GM23248 (cell line): ENCODE data around the gene MEGF6. TPM values are rescaled to one million over a fixed set of nuclear protein-coding genes. Genes with fewer than 3 reads are reported as not detected.

Source experiments
- DNase-seq: peaks from one replicate; pipeline ENCODE4 v3.0.0-alpha.2; 2015
- H2AFZ ChIP-seq: fragments of 200-600 bp; sonication (generic); 2 replicates; pipeline ENCODE4 v1.6.1; 2016; ENCODE audit warnings: antibody characterized with exemption
- H3F3A ChIP-seq: fragments of 200-600 bp; sonication (generic); 2 replicates; pipeline ENCODE4 v1.6.1; 2016; ENCODE audit warnings: mild to moderate bottlenecking, antibody characterized with exemption, mixed run types; ENCODE audit not compliant: insufficient read depth
- H3K27ac ChIP-seq: fragments of 200-600 bp; sonication (generic); 2 replicates; pipeline ENCODE4 v1.5.1; 2016; ENCODE audit warnings: mild to moderate bottlenecking
- H3K27me3 ChIP-seq: fragments of 200-600 bp; sonication (generic); replicated peaks from 2 replicates; pipeline ENCODE4 v1.6.1; 2016; ENCODE audit warnings: mild to moderate bottlenecking; ENCODE audit not compliant: insufficient read depth
- H3K36me3 ChIP-seq: fragments of 200-600 bp; sonication (generic); 2 replicates; pipeline ENCODE4 v1.6.1; 2016; ENCODE audit warnings: low read depth, mild to moderate bottlenecking
- H3K4me1 ChIP-seq: fragments of 200-600 bp; sonication (generic); 2 replicates; pipeline ENCODE4 v1.6.1; 2016; ENCODE audit warnings: mild to moderate bottlenecking; ENCODE audit not compliant: insufficient read depth
- H3K4me2 ChIP-seq: fragments of 200-600 bp; sonication (generic); one replicate; pipeline ENCODE4 v1.6.1; 2016; ENCODE audit warnings: mild to moderate bottlenecking; ENCODE audit not compliant: unreplicated experiment
- H3K4me3 ChIP-seq: fragments of 200-600 bp; sonication (generic); 2 replicates; pipeline ENCODE4 v1.5.1; 2016; ENCODE audit warnings: mild to moderate bottlenecking
- H3K79me2 ChIP-seq: fragments of 200-600 bp; sonication (generic); 2 replicates; pipeline ENCODE4 v1.6.1; 2016; ENCODE audit warnings: mild to moderate bottlenecking; ENCODE audit not compliant: insufficient read depth
- H3K9ac ChIP-seq: fragments of 200-600 bp; sonication (generic); 2 replicates; pipeline ENCODE4 v1.6.1; 2016; ENCODE audit warnings: mild to moderate bottlenecking
- H3K9me2 ChIP-seq: fragments of 200-600 bp; sonication (generic); 2 replicates; pipeline ENCODE4 v1.6.1; 2016; ENCODE audit warnings: mixed run types, mild to moderate bottlenecking, moderate library complexity; ENCODE audit not compliant: insufficient read depth
- H3K9me3 ChIP-seq: fragments of 200-600 bp; sonication (generic); one replicate; pipeline ENCODE4 v1.6.1; 2017; ENCODE audit warnings: low read depth
- H4K20me1 ChIP-seq: fragments of 200-600 bp; sonication (generic); 2 replicates; pipeline ENCODE4 v1.6.0; 2016; ENCODE audit not compliant: insufficient read depth
- EZH2 ChIP-seq: fragments of 200-600 bp; sonication (generic); IDR thresholded peaks from 2 replicates; pipeline ENCODE4 v1.6.1; 2018; ENCODE audit warnings: antibody characterized with exemption, mild to moderate bottlenecking; ENCODE audit not compliant: insufficient read depth, poor library complexity, severe bottlenecking
- EZH2phosphoT487 ChIP-seq: fragments of 200-600 bp; sonication (generic); IDR thresholded peaks from 2 replicates; pipeline ENCODE4 v1.6.1; 2018; ENCODE audit warnings: antibody characterized with exemption, moderate library complexity, mild to moderate bottlenecking, low read depth; ENCODE audit not compliant: insufficient read depth
- WGBS, 2 experiments: methylation state at CpG; one replicate each; pipeline ENCODE4 v1.1.6; 2015 to 2017; ENCODE audit warnings: low lambda C conversion rate in 2 of 2, low coverage in 1 of 2; ENCODE audit errors: missing lambda C conversion rate in 2 of 2; 5-methylcytosine and 5-hydroxymethylcytosine counted together
- in situ Hi-C: fragments of 300-500 bp; cut with MboI; formaldehyde crosslinking; loops from 2 replicates; pipeline ENCODE4 v1.15.0; 2020
- polyA plus RNA-seq: library from polyadenylated mRNA; unstranded; fragments of >200 nt; fragmentation: Nextera tagmentation; extraction: Ambion mirVana; gene quantifications from 2 replicates; pipeline ENCODE4 v1.2.1, GENCODE V29; 2016
- total RNA-seq: library from RNA; depleted of rRNA; stranded (reverse); fragments of >200 nt; shearing (Covaris generic); gene quantifications from 2 replicates; pipeline ENCODE4 v1.2.3, GENCODE V29; 2014

MEGF6 gene
- total and polyA plus RNA-seq, 2 experiments from 2014 or later: 37.9 to 108 TPM

- no peak overlapping the region for H3K4me3 ChIP-seq
- H3K9me2 ChIP-seq: no peaks in the 10 kb centered on the region
- no peak for TF ChIP-seq EZH2
- TF ChIP-seq EZH2phosphoT487: no peak
- peaks cover 8% of the 10 kb centered on the region; the same call in 1 of the 2 replicates for H3K27me3 ChIP-seq
- H3K9me3 ChIP-seq: no peaks in the 10 kb centered on the region
- no peaks in the 10 kb centered on the region for H3F3A ChIP-seq
- H3K4me1 ChIP-seq: no peaks in the 10 kb centered on the region
- in situ Hi-C loops: no loop called here
- no peaks in the 10 kb centered on the region for H3K79me2 ChIP-seq
- peak; percentile 49 for DNase-seq
- H3K4me2 ChIP-seq: no peak overlapping the region
- H4K20me1 ChIP-seq: no peaks in the 10 kb centered on the region
- no peak overlapping the region for H3K9ac ChIP-seq
- H3K27ac ChIP-seq: no peak overlapping the region
- no peaks in the 10 kb centered on the region for H3K36me3 ChIP-seq
- whole genome bisulfite sequencing, 2 experiments: 48 to 50% methylated on average over 24 to 29 of the region's 29 CpGs
- H2AFZ ChIP-seq: no peak overlapping the region
Measured at GRCh38 chr1:3564921-3565831, 46.1 kb downstream of the MEGF6 start.

GRCh38 chr1:3563610-3564009 is 47.7 kb downstream of the MEGF6 start:
- no peaks in the 10 kb centered on the region for H4K20me1 ChIP-seq
- no peak overlapping the region for H3K4me2 ChIP-seq
- no peaks in the 10 kb centered on the region for H3K36me3 ChIP-seq
- no peak overlapping the region for H2AFZ ChIP-seq
- TF ChIP-seq EZH2phosphoT487 (no peak), EZH2 (no peak)
- in situ Hi-C loops: no loop called here
- H3F3A ChIP-seq: no peaks in the 10 kb centered on the region
- H3K4me3 ChIP-seq: no peak overlapping the region
- no peak overlapping the region for H3K9ac ChIP-seq
- H3K27me3 ChIP-seq: peaks cover 8% of the 10 kb centered on the region; the same call in 1 of the 2 replicates
- H3K27ac ChIP-seq: no peak overlapping the region
- no peaks in the 10 kb centered on the region for H3K9me2 ChIP-seq
- no peaks in the 10 kb centered on the region for H3K4me1 ChIP-seq
- 60 to 69% methylated on average over 10 of the region's 10 CpGs for WGBS, 2 experiments
- no peaks in the 10 kb centered on the region for H3K9me3 ChIP-seq
- no peaks in the 10 kb centered on the region for H3K79me2 ChIP-seq
- no peak for DNase-seq

- H3K9me2 ChIP-seq: no peaks in the 10 kb centered on the region
- H3K27me3 ChIP-seq: peaks cover 8% of the 10 kb centered on the region; the same call in 1 of the 2 replicates
- no peak overlapping the region for H3K4me2 ChIP-seq
- no peak overlapping the region for H3K27ac ChIP-seq
- in situ Hi-C loops: no loop called here
- WGBS, 2 experiments: 75 to 77% methylated on average over 12 of the region's 12 CpGs
- H3K4me3 ChIP-seq: no peak overlapping the region
- no peaks in the 10 kb centered on the region for H3K9me3 ChIP-seq
- H4K20me1 ChIP-seq: no peaks in the 10 kb centered on the region
- TF ChIP-seq EZH2phosphoT487: no peak
- no peak for TF ChIP-seq EZH2
- DNase-seq: no peak
- no peaks in the 10 kb centered on the region for H3F3A ChIP-seq
- no peaks in the 10 kb centered on the region for H3K79me2 ChIP-seq
- no peaks in the 10 kb centered on the region for H3K36me3 ChIP-seq
- no peak overlapping the region for H2AFZ ChIP-seq
- H3K9ac ChIP-seq: no peak overlapping the region
- H3K4me1 ChIP-seq: no peaks in the 10 kb centered on the region
Measured at GRCh38 chr1:3563125-3563524, 48.2 kb downstream of the MEGF6 start.

GRCh38 chr1:3562712-3563111 is 48.6 kb downstream of the MEGF6 start:
- Histone ChIP-seq H3K36me3 (no peaks in the 10 kb centered on the region), H3K79me2 (no peaks in the 10 kb centered on the region), H3K27ac (no peak overlapping the region), H3K9me2 (no peaks in the 10 kb centered on the region), H3K9ac (no peak overlapping the region), H2AFZ (no peak overlapping the region), H3F3A (no peaks in the 10 kb centered on the region), H3K27me3 (peaks cover 8% of the 10 kb centered on the region; the same call in 1 of the 2 replicates), H3K4me1 (no peaks in the 10 kb centered on the region), H3K4me2 (no peak overlapping the region), H3K9me3 (no peaks in the 10 kb centered on the region), H3K4me3 (no peak overlapping the region), H4K20me1 (no peaks in the 10 kb centered on the region)
- TF ChIP-seq EZH2 (no peak), EZH2phosphoT487 (no peak)
- 77 to 80% methylated on average over 6 to 8 of the region's 8 CpGs for WGBS, 2 experiments
- in situ Hi-C loops: no loop called here
- no peak for DNase-seq
